Epithelial cell of esophagus (primary cell): ENCODE measurements around the gene TTLL10.

ENCODE experiments used
- DNase-seq: peaks from one replicate; pipeline ENCODE4 v3.0.0; 2010; ENCODE audit warnings: low read depth
- H3K4me3 ChIP-seq: 2 replicates; pipeline ENCODE4 v1.5.1; 2011; ENCODE audit warnings: mild to moderate bottlenecking, low read length, control low read depth
- TF ChIP-seq, protein P1 (sequence below): IDR thresholded peaks from 2 replicates; pipeline ENCODE4 v1.5.1; 2011; ENCODE audit warnings: low read depth, mild to moderate bottlenecking, low read length, control low read depth, inconsistent platforms; ENCODE audit not compliant: insufficient read depth; ENCODE audit errors: missing control alignments

The TTLL10 gene

GRCh38 chr1:1231400-1232207 is 57.9 kb downstream of the TTLL10 start, which contains the start of gene SDF4:
SDF4 (minus strand) TSS chr1:1232001; CDS start chr1:1228772, 3,229 bp downstream.
- H3K4me3 ChIP-seq = peak within 1 kb of the TSS; percentile 95
- TF ChIP-seq, protein P1, sequence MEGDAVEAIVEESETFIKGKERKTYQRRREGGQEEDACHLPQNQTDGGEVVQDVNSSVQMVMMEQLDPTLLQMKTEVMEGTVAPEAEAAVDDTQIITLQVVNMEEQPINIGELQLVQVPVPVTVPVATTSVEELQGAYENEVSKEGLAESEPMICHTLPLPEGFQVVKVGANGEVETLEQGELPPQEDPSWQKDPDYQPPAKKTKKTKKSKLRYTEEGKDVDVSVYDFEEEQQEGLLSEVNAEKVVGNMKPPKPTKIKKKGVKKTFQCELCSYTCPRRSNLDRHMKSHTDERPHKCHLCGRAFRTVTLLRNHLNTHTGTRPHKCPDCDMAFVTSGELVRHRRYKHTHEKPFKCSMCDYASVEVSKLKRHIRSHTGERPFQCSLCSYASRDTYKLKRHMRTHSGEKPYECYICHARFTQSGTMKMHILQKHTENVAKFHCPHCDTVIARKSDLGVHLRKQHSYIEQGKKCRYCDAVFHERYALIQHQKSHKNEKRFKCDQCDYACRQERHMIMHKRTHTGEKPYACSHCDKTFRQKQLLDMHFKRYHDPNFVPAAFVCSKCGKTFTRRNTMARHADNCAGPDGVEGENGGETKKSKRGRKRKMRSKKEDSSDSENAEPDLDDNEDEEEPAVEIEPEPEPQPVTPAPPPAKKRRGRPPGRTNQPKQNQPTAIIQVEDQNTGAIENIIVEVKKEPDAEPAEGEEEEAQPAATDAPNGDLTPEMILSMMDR = no peak
- DNase-seq = peak; percentile 97

GRCh38 chr1:1232208-1232795 is 58.6 kb downstream of the TTLL10 start, which contains the start of gene B3GALT6:
B3GALT6 (plus strand) TSS chr1:1232237; CDS start chr1:1232279, 42 bp downstream.
- TF ChIP-seq, protein P1 = no peak
- no peak for DNase-seq
- H3K4me3 ChIP-seq = peak within 1 kb of the TSS; percentile 95

DNA sequence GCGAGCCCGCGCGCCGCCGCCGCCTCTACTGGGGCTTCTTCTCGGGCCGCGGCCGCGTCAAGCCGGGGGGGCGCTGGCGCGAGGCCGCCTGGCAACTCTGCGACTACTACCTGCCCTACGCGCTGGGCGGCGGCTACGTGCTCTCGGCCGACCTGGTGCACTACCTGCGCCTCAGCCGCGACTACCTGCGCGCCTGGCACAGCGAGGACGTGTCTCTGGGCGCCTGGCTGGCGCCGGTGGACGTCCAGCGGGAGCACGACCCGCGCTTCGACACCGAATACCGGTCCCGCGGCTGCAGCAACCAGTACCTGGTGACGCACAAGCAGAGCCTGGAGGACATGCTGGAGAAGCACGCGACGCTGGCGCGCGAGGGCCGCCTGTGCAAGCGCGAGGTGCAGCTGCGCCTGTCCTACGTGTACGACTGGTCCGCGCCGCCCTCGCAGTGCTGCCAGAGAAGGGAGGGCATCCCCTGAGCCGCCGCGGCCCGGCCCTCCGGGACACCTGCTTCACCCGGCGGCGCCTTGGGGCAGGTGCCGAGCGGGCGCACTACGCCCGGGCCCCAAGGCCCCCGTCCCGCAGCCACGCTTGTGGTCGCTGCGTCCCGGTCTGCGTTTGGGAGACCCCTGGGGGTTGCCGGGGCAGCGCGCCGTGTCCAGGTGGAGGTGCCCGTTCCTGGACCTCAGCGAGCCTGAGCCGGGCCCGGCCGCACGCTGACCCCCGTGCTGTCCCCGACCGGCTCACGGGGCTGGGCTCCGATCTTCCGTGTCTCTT is 59.3 kb downstream of the TTLL10 start:
- TF ChIP-seq, protein P1 = no peak
- H3K4me3 ChIP-seq = peak overlapping the region; percentile 19

GRCh38 chr1:1233567-1233892 is 59.9 kb downstream of the TTLL10 start:
- no peak overlapping the region for H3K4me3 ChIP-seq
- TF ChIP-seq, protein P1 = no peak
- no peak for DNase-seq

More for the DNA sequence above, 59.3 kb downstream of the TTLL10 start:
- DNase-seq = no peak

DNA sequence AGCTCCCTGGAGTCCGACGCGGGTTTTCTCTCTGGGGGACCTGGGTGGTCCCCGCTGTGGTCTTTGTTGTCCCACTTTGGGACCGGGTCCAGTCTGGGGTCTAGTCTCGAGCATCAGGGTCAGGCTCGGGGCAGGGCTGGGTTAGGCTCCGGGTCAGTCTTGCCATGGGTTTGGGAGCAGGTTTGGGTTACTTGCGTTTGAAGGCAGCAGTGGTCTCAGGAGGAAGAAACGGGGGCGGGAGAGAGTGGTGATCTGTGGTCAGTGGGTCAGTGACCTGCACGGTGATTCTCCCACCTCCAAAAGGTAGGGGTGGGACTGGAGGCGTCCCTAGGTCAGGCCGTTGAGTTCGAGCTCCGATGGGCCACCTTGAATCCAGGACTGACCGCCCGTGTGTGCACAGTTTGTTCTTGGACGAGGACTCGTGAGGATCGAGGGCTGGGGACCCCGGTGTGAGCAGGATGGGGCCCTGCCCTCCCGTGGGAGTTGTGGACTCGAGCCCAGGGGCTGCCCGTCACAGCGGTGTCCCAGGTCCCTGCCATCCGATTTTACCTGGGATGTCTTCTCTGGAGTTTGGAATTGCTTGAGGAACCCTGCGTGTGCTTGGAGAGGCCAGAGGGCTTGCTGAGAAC is 60.6 kb downstream of the TTLL10 start:
- TF ChIP-seq, protein P1 = no peak
- no peak for DNase-seq
- H3K4me3 ChIP-seq = no peak overlapping the region

- H3K4me3 ChIP-seq = no peak overlapping the region
- TF ChIP-seq, protein P1 = no peak
- no peak for DNase-seq
Observed at GRCh38 chr1:1235016-1235744, 61.5 kb downstream of the TTLL10 start.
